HFF-Myc (cell line): ENCODE measurements around the gene MLN.

Source experiments
- DNase-seq: peaks from one replicate; pipeline ENCODE4 v3.0.0-alpha.2; 2011; ENCODE audit warnings: low read depth; ENCODE audit errors: extremely low read depth
- H3K4me3 ChIP-seq: replicated peaks from 2 replicates; pipeline ENCODE4 v1.5.1; 2011; ENCODE audit warnings: low read depth, mild to moderate bottlenecking, control low read depth, low read length
- TF ChIP-seq, protein P1 (sequence below): IDR thresholded peaks from 2 replicates; pipeline ENCODE4 v1.5.1; 2012; ENCODE audit warnings: mild to moderate bottlenecking, low read depth, low read length, control low read depth; ENCODE audit errors: missing control alignments

Gene MLN

DNA sequence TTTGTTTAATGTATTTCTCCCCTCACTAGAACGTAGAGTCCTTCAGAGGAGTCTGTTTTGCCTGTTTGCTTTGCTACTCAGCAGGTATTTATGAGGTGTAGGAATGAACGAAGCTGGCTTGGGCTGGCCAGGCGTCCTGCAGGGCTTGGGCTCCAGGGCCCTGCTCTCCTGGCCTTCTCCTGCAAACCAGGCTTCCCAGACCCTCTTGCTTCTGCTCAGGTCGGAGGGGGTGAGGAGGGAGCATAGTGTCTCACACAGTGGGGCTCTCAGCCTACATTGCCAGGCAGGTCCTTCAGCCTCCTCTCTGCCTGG lies 24.6 kb upstream of the MLN start:
- no peak for DNase-seq
- TF ChIP-seq, protein P1, sequence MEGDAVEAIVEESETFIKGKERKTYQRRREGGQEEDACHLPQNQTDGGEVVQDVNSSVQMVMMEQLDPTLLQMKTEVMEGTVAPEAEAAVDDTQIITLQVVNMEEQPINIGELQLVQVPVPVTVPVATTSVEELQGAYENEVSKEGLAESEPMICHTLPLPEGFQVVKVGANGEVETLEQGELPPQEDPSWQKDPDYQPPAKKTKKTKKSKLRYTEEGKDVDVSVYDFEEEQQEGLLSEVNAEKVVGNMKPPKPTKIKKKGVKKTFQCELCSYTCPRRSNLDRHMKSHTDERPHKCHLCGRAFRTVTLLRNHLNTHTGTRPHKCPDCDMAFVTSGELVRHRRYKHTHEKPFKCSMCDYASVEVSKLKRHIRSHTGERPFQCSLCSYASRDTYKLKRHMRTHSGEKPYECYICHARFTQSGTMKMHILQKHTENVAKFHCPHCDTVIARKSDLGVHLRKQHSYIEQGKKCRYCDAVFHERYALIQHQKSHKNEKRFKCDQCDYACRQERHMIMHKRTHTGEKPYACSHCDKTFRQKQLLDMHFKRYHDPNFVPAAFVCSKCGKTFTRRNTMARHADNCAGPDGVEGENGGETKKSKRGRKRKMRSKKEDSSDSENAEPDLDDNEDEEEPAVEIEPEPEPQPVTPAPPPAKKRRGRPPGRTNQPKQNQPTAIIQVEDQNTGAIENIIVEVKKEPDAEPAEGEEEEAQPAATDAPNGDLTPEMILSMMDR = no peak
- H3K4me3 ChIP-seq = no peak overlapping the region

DNA sequence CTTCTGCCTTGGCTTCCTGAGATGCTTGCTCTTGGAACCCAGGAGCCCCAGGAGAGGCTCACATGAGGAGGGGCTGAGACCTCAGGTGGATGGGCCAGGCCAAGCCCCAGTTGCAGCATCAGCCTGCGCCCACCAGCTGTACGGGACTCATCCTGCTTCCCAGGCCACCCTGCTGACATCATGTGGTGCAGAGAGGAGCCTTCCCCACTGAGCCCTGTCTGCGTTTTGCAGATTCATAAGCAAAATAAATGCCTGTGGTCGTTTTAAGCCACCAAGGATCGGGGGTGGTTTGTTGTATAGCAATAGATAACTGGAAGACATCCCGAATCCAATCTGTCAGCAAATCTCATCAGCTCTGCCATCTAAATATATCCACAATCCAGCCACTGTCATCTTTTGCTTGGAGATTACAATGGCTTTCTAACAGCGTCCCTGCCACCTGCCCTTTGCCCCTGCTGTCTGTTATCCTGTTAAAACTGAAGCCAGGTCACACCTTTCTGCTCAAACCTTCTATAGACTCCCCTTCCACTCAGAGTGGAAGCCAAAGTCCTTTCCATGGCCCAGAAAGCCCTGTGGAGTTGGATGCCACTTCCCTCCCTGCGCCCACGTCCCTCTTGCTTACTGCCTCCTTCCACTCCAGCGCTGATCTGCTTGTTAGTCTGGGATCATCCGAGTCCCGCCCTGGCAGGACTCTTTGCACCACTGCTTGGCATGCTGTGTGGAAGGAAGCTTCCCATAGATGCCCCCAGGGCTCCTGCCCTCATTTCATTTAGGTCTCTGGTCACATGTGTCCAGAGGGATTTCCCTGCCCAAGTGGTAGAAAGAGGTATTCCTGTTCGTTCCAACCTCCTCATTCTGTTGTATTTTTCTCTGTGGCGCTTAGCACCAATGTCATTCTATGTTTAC lies 24.0 kb upstream of the MLN start:
- TF ChIP-seq, protein P1 = no peak
- no peak overlapping the region for H3K4me3 ChIP-seq
- no peak for DNase-seq

DNA sequence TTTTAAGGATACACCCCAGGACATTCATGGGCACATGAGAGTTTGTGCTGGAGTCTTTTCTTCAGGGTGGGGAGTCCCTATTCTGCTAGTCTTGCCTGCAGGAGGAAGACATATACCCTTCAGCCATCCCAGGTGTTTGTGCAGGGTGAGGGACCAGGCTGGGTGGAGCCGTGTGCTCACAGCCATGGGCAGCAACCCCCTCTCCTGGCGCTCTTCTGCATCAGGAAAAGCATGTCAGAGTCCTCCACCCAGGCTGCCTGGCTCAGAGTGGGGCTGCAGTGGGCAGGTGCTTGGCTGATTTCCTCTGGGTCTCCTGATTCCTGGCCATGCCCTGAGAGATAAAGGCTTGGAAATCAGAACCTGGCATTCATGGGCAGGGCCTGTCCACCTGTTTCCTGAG lies 22.7 kb upstream of the MLN start:
- no peak for DNase-seq
- H3K4me3 ChIP-seq = no peak overlapping the region
- TF ChIP-seq, protein P1 = no peak

DNA sequence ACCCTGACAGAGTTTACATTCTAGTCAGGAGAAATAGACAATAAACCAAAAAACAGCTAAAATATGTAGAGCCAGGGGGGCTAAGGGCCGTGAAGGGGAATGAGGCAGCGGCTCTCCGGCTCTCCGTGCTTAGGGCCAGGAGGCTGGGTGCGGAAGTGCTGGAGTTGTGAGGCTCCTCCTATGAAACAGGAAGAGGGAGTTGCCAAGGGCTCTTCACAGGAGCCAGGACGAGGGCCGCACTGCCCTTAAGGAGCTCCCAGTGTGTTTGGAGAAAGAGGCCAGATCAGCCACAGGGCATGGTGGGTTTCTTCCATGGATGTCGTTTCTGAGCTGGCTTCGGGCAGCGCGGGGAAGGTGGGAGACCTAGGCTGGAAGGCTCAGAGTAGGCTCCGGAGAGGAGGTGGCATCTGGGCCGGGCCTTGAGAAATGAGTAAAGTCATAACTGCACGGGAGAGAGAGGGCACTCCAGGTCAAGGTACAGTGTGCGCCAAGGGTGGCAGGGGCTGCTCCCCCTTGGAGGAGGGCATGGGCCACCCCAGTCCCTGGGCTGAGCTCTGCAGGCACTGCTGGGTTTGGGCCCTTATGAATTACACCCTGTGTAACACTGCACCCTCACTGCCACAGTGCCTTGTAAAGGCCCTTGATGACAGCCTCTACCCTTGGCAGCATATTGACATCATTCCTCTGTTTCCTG lies 20.8 kb upstream of the MLN start:
- no peak for DNase-seq
- no peak overlapping the region for H3K4me3 ChIP-seq
- TF ChIP-seq, protein P1 = no peak

DNA sequence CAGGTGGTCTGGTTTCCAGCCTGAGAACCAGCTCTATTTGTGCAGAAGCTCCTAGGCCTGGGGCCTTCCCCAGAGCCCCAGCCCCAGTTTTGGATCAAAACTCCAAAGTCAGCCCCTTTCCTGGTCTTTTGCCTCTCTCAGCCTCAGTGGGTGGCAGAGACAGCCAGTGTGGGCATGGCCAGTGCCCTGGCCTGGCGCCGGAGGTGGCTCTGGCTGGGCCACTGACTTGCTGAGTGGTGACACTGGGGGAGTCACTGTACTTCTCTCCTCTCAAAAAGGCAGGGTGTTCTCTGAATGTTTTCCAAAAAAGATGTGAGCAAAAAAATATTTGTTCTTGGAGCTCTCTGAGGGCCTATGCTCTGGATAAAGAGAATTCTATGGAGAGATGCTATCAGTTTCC lies 20.0 kb upstream of the MLN start:
- H3K4me3 ChIP-seq = no peak overlapping the region
- TF ChIP-seq, protein P1 = no peak
- no peak for DNase-seq

DNA sequence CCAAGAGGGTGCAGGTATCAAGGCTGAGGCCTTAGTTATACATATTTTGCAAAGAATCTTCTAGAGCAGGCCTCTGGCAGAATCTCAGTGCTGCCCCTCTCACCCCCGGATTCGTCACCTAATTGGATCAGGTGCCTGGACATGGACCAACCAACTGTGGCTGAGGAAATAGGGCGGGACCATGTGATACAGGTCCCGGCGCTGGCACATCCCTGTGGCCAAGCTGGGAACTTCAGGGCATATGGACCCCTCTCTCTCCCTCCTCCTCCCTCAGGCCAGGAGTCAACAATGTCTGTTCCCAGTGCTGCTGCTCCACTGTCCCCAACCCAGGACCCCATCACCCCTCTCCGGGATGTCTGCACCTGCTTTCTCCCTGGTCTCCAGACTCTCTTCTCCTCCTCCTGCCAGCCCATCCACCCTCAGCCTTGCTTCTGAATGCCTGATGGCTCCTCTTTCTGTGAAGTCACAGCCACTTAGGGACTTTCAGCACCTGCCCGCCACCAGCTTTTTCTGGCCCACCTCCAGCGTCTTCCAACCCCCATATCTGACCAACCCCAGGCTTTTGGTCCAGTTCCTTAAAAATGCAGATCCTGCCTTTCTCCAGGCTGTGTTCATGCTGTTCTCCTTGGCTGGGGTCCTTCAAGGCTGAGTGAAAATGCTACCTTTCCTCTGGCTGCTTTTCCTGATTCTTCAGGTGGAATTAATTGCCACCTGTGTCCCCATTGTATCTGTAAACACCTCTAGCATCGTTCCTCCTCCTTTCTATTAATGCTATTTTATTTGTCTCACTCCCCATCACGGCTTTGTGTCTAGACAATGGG lies 19.0 kb upstream of the MLN start:
- no peak overlapping the region for H3K4me3 ChIP-seq
- DNase-seq = no peak
- TF ChIP-seq, protein P1 = peak; percentile 34
